Endothelial cell (in vitro differentiated cells): ENCODE measurements around the gene CREG1. TPM values are rescaled to one million over a fixed set of nuclear protein-coding genes. Genes with fewer than 3 reads are reported as not detected.

ENCODE experiments used
- DNase-seq: peaks from one replicate; pipeline ENCODE4 v3.0.0; 2021; ENCODE audit warnings: low spot score
- H3K27ac Mint-ChIP-seq: one replicate; pipeline ENCODE4 v1.8.0; 2021; ENCODE audit warnings: mixed read lengths, inconsistent platforms; ENCODE audit not compliant: unreplicated experiment
- H3K27me3 Mint-ChIP-seq: one replicate; pipeline ENCODE4 v1.8.0; 2021; ENCODE audit warnings: mild to moderate bottlenecking, moderate library complexity, mixed read lengths, inconsistent platforms; ENCODE audit not compliant: unreplicated experiment
- H3K36me3 Mint-ChIP-seq: one replicate; pipeline ENCODE4 v1.8.0; 2021; ENCODE audit warnings: mild to moderate bottlenecking, low read depth, mixed read lengths, inconsistent platforms; ENCODE audit not compliant: unreplicated experiment
- H3K4me1 Mint-ChIP-seq: one replicate; pipeline ENCODE4 v1.8.0; 2021; ENCODE audit warnings: mild to moderate bottlenecking, mixed read lengths, inconsistent platforms; ENCODE audit not compliant: unreplicated experiment
- H3K4me3 Mint-ChIP-seq: one replicate; pipeline ENCODE4 v1.8.0; 2021; ENCODE audit warnings: mild to moderate bottlenecking, mixed read lengths, inconsistent platforms; ENCODE audit not compliant: unreplicated experiment
- H3K9me3 Mint-ChIP-seq: one replicate; pipeline ENCODE4 v1.8.0; 2021; ENCODE audit warnings: mixed read lengths, inconsistent platforms; ENCODE audit not compliant: unreplicated experiment
- CTCF ChIP-seq: fragments of 200-600 bp; sonication (generic); IDR thresholded peaks from one replicate; pipeline ENCODE4 v1.5.0; 2021; ENCODE audit warnings: antibody characterized with exemption; ENCODE audit not compliant: unreplicated experiment
- total RNA-seq: library from RNA; stranded (reverse); fragmentation: NEBNext Ultra II Directional; extraction: Animal tissue kit (Norgen Biotek cat#: 25700); gene quantifications from one replicate; pipeline ENCODE4 v1.2.1, GENCODE V29; 2021; ENCODE audit not compliant: unreplicated experiment

The CREG1 gene
- total RNA-seq, 1 donor from 2014 or later, result 22.2 TPM

- H3K36me3 Mint-ChIP-seq, result no peaks in the 10 kb centered on the region
- no peak overlapping the region for H3K4me3 Mint-ChIP-seq
- H3K27me3 Mint-ChIP-seq, result peaks cover 3% of the 10 kb centered on the region
- H3K9me3 Mint-ChIP-seq, result no peaks in the 10 kb centered on the region
- H3K27ac Mint-ChIP-seq, result no peak overlapping the region
- H3K4me1 Mint-ChIP-seq, result peaks cover 11% of the 10 kb centered on the region
- DNase-seq, result no peak
- TF ChIP-seq CTCF, result no peak
These were observed 54.5 kb downstream of the CREG1 start for GRCh38 chr1:167499106-167499505.

- no peak for TF ChIP-seq CTCF
- Mint-ChIP-seq H3K4me1 (no peaks in the 10 kb centered on the region), H3K36me3 (no peaks in the 10 kb centered on the region), H3K27me3 (peaks cover 6% of the 10 kb centered on the region), H3K4me3 (no peak overlapping the region), H3K27ac (no peak overlapping the region), H3K9me3 (no peaks in the 10 kb centered on the region)
- DNase-seq, result no peak
These were observed 56.6 kb downstream of the CREG1 start for GRCh38 chr1:167496797-167497619.

- Mint-ChIP-seq H3K4me1 (peaks cover 6% of the 10 kb centered on the region), H3K9me3 (no peaks in the 10 kb centered on the region), H3K4me3 (no peak overlapping the region), H3K27me3 (peaks cover 9% of the 10 kb centered on the region), H3K36me3 (no peaks in the 10 kb centered on the region), H3K27ac (no peak overlapping the region)
- DNase-seq, result no peak
- TF ChIP-seq CTCF, result no peak
These were observed 60.2 kb downstream of the CREG1 start for GRCh38 chr1:167493372-167493771.

GRCh38 chr1:167492481-167492910, 61.1 kb downstream of the CREG1 start:
- Mint-ChIP-seq H3K9me3 (no peaks in the 10 kb centered on the region), H3K27ac (no peak overlapping the region), H3K4me3 (no peak overlapping the region), H3K27me3 (peaks cover 9% of the 10 kb centered on the region), H3K4me1 (peaks cover 9% of the 10 kb centered on the region), H3K36me3 (no peaks in the 10 kb centered on the region)
- TF ChIP-seq CTCF, result no peak
- DNase-seq, result no peak
